GM03348 (cell line): ENCODE results near the gene DIP2C.
"Not testable (repeated sequence)": the region's sequence is repeated elsewhere in the genome, so short reads cannot be mapped to it uniquely, and the experiment has no call there.

Source experiments
- DNase-seq: peaks from one replicate; pipeline ENCODE4 v3.0.0; 2012; ENCODE audit warnings: low spot score

DIP2C gene

DNA sequence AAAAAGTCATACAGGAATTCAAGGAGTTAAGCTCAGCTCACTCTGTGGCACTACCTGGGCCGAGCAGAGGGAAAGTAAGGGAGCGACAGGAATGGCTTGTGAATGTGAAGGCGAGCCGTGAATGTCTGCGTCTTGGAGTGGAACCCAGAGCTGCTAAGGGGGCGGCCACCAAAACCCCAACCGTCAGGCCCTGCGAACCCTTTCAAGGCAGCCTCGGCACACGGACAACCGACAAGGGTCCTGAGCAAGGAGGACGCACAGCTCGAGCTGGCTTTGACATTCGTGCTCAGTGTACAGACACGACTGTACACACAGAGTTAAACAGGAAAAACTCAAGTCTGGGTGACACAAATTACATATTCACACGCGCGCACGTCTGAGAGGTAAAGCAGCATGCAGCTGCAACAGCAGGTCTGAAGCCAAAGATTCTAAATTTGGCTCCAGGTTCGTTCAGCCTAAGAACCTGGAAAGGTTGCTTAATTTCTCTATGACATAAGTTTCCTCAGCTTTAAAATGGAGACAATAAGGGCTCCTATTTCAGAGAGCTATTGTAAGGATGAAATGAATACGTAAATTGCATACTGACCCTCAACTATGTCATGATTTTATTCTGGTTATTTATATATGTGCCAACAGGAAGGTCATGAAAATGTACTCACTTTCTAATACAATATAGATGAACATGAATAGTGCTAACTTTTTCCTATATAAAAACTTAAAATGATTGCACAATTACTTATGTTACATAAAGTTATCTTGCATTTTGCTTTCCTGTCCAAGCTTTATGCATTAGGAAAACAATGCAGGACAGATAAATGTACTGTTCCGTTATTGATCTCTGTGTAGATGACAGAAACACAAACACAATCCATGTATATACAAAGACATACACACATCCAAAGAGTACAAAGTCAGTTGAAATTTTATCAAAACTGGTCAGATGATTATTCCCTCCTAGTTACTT lies 361.3 kb downstream of the DIP2C start:
- no peak for DNase-seq

DNA sequence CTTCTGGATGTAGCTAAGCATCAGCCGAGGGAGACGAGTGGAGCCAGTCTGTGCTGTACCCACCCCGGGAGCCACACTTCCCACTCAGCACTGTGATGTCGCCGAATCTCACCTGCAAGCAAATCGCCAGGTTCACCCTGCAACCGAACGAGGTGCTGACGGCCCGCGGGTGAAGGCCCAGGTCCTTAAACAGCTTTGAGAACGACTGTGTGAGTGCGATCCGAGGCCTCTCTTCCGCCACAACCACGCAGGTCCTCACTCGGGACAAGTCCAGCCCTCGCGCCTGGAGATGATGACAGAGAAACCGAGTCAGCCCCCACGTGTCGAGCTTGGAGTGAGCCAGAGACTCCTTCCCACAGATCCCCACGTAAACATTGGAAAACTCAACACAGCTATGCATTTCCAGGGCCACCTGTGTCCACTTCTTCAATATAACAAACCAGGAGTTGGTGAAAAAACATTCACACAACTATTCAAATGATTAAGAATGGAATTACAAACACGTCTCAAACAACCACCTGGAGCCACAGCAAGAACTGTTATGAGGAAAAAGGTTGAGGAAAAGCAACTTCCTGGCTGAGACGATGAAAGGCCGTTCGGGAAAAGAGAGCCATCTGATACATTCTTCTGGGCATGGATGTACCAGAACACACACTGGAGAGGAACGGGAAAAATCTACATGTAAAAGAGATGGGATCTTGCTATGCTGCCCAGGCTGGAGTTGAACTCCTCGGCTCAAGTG lies 362.4 kb downstream of the DIP2C start:
- DNase-seq = no peak

DNA sequence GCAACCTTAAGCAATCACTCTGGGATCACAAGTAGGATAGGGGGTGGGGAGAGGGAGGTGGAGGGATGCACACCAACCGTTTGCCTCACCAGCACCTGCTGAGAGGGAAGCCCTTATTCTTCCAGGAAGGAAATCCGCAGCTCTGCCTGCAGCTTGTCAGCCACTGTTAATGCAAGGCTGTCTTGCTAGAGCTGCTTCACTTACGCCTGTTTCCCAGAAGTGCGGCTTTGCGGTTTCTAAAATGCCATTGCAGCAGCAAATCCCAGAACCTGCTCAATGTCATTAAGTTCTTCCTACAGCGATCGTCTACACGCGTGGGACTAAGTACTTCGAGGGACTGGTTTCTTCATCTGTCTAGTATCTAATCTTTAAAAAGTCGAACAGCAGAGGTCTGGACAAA lies 363.1 kb downstream of the DIP2C start:
- no peak for DNase-seq

DNA sequence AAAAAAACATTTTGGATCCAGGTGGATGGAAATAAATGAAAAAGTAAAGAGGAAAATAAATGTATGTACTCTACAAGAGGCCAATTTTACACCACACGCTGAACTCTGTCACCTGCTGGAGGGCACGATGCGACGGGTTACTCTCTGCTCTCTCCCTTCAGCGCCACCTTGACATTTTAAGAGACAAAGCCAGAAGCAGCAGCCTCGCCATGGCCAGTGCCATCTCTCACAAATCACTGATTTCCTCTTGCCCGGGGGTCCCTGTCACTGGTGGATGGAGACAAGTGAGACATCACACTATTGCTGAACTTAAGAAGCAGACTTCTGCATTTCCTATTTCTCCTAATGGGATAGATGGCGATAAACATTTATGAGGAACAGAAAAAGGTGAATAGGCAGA lies 364.2 kb downstream of the DIP2C start:
- DNase-seq = no peak

DNA sequence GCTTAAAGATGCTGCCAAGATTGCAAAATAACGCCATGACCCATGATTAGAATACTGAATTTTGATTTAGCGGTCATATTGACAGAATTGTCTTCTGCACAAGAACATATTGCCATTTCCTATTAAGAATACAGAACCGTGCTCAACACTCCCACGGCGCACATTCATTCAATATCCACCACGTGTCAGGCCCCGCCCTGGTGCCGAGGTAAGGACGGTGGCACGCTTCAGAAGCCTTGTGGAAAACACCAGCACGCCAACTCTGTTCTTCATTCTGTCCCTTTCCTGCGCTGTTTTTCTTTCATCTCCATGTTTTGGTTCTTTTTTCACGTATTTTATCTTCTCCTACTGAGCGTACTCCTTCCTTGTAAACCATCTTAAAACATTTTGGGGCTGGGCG lies 364.9 kb downstream of the DIP2C start:
- DNase-seq = no peak

DNA sequence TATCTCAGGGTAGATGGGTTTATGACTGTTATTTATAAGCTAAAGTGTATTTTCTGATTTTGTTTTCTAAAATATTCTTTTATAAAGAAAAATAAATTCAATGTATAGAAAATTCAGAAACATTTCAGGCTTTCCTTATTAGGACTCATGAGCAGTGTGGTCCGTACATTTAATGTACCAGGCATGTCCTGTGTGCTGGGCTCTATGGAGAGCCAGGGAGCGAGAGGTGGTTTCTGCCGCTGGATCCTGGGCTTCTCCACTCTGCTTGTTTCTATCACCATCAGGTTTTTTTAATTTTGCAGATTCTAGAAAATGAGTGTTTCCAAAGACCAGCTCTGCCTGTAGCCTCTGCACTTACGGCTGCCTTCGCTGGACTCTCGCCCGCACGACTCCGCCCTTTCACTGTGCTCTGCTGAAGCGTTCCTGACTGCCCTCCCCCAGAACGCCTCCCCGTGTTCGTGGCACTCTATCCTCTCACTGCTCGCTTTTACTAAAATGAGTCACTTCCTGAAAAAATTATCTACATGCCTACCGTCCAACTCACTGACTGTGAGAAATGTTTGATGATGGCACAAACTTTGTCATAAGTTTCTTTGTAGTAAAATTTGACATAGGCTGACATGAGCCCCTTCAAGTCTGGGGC lies 365.7 kb downstream of the DIP2C start:
- peak; percentile 96 for DNase-seq

DNA sequence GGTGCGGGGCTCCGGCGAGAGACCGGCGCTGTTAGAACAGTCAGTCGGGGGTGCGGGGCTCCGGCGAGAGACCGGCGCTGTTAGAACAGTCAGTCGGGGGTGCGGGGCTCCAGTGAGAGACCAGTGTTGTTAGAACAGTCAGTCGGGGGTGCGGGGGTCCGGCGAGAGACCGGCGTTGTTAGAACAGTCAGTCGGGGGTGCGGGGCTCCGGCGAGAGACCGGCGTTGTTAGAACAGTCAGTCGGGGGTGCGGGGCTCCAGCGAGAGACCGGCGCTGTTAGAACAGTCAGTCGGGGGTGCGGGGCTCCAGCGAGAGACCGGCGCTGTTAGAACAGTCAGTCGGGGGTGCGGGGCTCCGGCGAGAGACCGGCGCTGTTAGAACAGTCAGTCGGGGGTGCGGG lies 366.4 kb downstream of the DIP2C start:
- not testable (repeated sequence) for DNase-seq

DNA sequence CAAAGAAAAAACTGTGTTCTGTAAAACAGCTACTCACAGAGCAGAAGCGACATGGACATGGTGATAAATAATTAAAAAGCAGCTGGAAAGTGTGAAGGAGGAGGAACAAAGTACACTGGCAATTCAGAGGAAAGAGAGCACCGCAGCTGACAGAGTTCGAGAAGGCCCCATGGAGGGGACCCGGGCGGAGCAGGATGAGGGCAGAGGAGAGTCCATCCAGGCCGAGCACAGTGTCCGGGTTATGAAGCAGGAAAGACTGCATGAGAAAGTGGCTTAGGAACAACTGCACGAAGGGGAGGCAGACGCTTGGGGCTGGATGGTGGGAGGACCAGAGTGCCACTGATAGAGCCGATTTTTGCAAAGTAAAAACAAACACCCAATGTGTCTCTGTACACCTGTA lies 368.7 kb downstream of the DIP2C start:
- DNase-seq = no peak

DNA sequence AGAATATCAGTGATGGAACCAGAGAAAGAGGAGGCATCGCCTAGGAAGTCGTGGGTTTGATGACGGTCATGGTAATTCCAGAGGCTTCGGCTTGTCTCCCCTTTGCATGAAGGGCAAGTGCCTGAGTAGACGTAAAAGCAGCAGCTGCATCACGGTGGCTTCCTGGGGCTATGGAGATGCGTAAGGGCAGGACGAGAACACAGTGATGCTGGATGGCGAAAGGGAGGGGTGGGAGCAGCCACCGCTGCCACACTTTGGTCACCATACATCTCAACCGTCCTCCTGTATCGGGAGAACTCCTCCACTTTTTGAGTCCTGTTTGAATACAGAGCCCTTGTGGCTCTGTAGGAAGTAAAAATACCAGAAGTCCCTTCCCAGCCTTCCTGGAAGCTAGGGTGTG lies 371.5 kb downstream of the DIP2C start:
- DNase-seq = no peak

DNA sequence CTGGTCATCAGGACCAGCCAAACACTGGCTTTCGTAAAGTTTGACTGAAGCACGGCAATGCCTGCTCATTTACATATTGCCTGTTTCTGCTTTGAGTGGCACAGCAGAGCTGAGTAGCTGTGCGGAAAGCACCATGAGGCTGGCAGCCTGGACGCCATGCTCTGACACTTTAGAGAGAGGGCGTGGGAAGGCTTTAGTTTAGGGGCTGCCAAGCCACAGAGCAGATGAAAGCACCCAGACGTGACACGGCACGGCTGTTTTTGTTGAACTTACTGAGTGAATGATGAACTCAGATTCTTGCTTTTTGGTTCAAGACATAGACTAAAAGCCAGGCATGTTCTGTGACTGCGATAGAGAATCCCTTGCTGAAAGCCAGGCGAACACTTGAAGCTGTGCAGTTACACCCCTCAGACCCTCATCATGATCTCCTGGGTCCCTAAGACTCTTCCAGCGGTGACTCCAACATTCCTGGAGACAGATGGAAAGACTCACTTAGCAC lies 372.1 kb downstream of the DIP2C start:
- DNase-seq = peak; percentile 57

DNA sequence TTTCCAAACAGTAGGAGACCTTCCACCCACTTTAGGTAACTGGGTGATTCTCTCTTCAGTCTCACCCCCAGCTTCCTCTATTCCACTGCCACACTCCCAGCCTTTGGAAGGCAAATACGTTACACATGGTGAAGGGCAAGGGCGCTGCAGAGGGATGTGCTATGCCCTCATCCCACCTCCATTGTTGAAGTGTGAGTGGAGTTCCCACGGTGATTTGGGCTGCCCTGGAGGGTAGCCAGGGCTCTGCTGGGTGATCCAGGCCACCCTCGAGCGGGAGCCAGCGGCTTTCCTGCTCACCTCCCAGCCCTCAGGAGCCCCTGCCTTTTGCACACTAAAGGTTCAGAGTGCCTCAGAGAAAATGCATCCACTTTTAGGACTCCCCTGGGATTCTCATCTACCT lies 373.1 kb downstream of the DIP2C start:
- DNase-seq = no peak

DNA sequence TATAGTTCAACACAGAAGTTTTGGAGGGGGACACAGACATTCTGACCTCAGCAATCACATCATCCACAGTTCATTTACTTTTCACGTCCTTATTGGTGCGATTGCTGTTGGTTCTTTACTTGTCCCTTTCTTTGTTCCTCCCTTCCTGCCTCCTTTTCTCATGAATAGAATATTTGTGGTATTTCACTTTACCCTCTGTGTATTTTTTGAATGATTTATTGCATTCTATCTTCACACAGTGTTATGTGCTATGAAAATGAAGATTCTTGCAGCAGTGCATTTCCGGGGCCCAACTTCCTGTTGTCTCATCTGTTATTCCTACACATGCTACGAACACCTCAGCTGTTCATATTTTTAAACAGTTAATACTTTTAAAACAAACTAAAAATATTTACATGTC lies 374.6 kb downstream of the DIP2C start:
- DNase-seq = no peak

DNA sequence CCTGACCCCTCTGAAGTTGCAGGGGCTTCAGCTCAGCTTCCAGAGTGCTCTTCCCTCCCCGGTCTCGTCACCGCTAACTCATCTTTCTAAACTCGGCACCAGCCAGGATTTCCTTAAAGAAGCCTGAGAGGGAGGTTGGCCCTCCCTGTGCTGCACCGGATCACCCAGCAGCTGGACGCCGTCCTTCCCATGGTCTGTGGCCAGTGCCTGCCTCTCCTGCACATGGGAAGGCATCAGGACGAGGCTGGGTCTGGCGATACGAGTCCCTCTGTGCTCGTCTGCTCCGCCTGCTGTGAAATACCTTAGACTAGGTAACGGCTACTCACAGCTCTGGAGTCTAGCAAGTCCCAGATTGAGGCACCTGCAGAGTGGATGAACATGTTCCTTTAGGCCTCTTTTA lies 375.1 kb downstream of the DIP2C start:
- DNase-seq = no peak

DNA sequence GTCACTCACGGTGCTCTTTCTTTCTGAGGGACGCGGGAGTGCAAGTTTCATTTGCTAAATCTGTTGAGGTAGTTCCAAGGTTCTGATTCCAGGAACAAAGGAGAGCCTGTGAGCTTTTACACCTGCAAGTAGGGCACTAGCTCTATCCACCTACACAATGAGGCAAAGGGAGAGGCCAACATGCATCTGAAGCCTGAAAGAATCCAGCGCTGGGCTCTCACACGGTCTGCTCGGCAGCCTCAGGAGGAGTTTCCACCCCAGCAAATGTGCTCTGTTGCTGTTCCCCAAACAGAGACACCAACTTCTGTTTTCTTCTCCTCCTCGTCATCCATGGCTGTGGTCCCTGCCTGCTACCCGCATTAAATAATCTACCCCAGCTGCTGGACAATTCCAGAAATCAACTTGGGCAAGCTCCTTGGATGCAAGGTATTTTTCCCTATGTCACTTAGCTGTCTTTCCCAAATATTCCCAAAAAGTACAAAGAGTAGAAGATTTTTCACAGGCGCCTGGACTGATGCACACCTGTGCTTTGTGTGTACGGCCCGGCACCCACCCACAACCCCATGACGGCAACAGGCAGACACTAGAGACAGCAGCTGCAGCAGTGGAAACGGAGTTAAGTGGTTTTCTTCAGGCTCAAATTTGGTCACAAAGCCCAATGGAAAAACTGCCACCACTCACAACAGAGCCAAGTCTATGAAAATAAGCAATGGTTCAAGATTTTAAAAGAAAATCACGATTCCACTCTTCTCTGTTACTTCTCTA lies 377.4 kb downstream of the DIP2C start:
- DNase-seq = no peak

DNA sequence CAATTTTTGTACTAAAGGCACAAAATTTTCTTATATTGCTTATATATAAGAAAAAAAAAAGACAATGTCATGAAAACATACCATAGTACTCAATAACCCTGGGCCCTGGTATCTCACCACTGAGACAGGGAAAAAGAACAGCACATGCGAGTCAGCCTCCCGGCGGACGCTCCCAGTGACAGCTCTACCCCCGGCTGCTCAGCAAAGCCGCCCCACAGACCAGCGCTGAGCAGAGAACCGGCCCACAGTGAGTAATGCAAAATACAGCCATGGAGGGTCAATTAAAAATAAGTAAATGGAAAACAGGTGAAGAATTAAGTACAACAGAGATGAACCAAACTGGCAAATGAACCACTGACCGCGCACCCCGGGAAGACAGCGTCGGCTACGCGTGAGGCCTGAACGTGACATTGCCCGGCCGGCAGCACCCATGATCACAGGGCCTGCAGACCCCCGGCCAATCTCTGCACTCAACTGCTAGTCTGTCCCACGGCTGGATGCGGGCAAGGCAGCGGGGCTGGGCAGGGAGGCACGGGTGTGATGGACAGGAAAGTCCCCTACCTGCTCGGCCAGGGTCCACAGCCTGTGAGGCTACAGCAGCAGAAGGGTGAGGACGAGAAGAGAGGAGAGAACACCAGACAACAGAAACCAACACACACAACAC lies 378.4 kb downstream of the DIP2C start:
- no peak for DNase-seq

DNA sequence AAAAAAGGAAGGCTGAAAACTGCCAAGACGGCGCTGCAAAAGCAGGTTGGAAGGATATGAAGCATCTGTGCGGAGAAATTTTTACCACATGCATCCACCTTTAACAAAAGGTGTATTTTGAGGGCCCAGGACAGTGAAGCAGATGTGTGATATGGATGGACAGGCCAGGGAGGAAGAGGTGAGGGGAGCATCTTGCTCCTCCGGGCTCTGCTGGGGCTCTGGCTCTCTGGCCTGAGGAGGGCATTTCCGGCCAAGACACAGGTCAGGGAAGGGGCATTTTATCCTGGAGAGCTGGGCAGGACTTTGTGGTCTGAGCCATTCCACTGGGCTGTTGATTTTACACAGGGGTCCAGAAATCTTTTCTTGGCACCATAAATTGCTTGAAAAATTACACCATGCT lies 379.1 kb downstream of the DIP2C start:
- DNase-seq = no peak

DNA sequence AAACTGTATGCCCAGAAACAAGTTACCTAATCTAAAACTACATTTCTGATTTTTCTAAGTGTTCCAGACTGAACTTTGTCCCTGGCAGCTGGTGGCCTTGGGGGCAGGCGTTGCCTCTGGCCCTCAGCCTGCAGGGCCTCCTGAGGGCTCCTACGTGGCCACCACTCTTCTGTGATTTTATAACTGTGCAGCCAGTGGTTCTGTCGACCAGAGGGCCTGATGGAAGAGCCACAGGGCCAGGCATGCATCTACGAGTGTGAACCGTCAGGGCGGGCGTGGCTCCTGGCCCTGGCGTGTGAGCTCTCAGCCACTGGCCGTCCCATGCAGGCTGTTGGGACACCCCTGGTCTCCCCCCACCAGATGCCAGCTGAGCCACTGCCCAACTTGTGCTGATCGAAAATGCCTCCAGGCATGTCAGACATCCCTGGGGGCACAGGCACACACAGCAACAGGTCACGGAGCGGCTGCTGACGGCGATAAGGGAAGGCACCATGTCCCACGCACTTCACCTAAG lies 380.8 kb downstream of the DIP2C start:
- no peak for DNase-seq

DNA sequence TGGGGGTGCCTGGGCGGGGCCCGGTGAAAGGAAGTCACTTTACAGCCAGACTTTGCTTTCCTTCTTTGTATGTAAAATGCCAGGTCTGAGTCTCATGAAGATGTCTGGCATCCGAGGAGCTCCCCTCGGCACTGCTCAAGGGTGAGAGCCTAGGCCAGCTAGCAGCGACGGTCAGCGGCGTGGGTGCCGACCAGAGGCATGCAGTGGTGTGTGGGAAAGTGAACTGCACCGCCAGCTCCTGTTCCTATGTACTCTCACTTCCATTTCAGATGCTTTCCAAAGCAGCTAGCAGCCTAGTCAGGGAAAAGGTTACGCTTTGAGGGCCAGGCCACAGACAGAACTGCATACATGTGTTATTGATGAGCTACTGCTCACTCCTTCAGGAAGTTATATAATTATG lies 381.4 kb downstream of the DIP2C start:
- DNase-seq = no peak

DNA sequence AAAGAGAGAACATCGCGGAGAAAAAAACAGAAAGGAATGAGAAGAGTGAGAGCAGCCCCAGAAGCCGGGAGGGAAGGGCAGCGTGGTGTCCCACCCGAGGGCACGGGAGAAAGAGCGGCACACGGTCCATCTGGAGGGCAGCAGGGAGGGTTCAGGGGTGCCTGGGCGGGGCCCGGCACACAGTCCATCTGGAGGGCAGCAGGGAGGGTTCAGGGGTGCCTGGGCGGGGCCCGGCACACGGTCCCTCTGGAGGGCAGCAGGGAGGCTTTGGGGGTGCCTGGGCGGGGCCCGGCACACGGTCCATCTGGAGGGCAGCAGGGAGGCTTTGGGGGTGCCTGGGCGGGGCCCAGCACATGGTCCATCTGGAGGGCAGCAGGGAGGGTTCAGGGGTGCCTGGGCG lies 381.8 kb downstream of the DIP2C start:
- no peak for DNase-seq

DNA sequence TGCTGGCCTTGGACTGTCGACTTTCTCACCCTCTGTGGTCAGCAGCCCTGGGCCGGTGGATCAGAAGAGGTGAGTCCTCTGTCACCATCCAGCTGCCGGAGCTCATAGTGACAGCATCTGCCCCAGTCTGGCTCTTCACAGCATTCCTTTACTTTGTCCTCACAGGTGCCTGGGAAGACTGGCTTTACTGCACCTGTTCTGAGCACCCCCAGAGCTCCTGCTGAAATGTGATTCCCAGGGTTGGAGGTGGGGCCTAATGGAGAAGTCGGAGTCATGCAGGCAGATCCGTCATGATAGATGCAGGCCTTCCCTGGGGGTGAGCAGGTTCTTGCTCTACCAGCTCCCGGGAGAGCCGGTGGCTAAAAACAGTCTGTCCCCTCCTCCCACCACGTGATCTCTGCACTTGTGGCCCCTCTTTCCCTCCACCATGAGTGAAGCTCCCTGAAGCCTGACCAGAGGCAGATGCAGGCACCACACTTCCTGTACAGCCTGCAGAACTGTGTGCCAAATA lies 382.7 kb downstream of the DIP2C start:
- DNase-seq = no peak
